Panc1 (cell line): ENCODE data around the gene MEA1. TPM values are rescaled to one million over a fixed set of nuclear protein-coding genes. Genes with fewer than 3 reads are reported as not detected.

Experiments
- ATAC-seq: fragments of 200-7000 bp; cut with Tn5 transposase; 2 replicates; pipeline ENCODE4 v1.9.1; 2020; ENCODE audit warnings: mild to moderate bottlenecking, moderate library complexity
- BruUV-seq: library from RNA; stranded (reverse); fragments of 400-500 nt; replicated peaks from 2 replicates; lab custom pipeline; 2021; lab: Mats Ljungman, UMichigan
- CTCF ChIA-PET: fragments of 300-600 bp; sonication (Branson Sonifier 250); formaldehyde crosslinking; loops from one replicate; lab custom pipeline; 2022; ENCODE audit warnings: antibody characterized with exemption; lab: Charles Lee
- POLR2A ChIA-PET: fragments of 300-600 bp; sonication (Branson Sonifier 250); formaldehyde crosslinking; loops from one replicate; lab custom pipeline; 2022; ENCODE audit warnings: antibody characterized with exemption; lab: Charles Lee
- DNase-seq: peaks from one replicate; pipeline ENCODE4 v3.0.0-alpha.2; 2010; ENCODE audit warnings: low read depth, low spot score
- H3K27ac ChIP-seq: 2 replicates; pipeline ENCODE4 v1.5.1; 2011; ENCODE audit warnings: mild to moderate bottlenecking, low read length, inconsistent platforms
- H3K27me3 ChIP-seq: fragments of 200-500 bp; sonication (Bioruptor generic); 2 replicates; pipeline ENCODE4 v1.6.0; 2014; ENCODE audit warnings: low read length, inconsistent platforms; ENCODE audit not compliant: control insufficient read depth, insufficient read depth
- H3K36me3 ChIP-seq: fragments of 200-500 bp; sonication (Bioruptor generic); 2 replicates; pipeline ENCODE4 v1.5.1; 2014; ENCODE audit warnings: inconsistent platforms, mild to moderate bottlenecking, low read length, moderate library complexity; ENCODE audit not compliant: control insufficient read depth, insufficient read depth
- H3K4me1 ChIP-seq: 2 replicates; pipeline ENCODE4 v1.5.1; 2011; ENCODE audit warnings: inconsistent platforms, mild to moderate bottlenecking, low read length, moderate library complexity; ENCODE audit not compliant: control insufficient read depth, insufficient read depth
- H3K4me3 ChIP-seq, 2 experiments: 2 replicates each; pipeline ENCODE4 v1.5.1; 2011 to 2012; ENCODE audit warnings: low read depth in 2 of 2, low read length in 2 of 2, mild to moderate bottlenecking in 2 of 2, inconsistent platforms in 1 of 2, moderate library complexity in 1 of 2
- H3K9me3 ChIP-seq: fragments of 200-500 bp; sonication (Bioruptor generic); 2 replicates; pipeline ENCODE4 v1.5.1; 2014; ENCODE audit warnings: low read depth, mild to moderate bottlenecking, inconsistent platforms, low read length, moderate library complexity; ENCODE audit not compliant: control insufficient read depth, insufficient read depth
- POLR2AphosphoS5 ChIP-seq: IDR thresholded peaks from 2 replicates; pipeline ENCODE4 v1.6.1; 2012; ENCODE audit warnings: mild to moderate bottlenecking, low read depth, low read length, moderate library complexity
- SIN3A ChIP-seq: IDR thresholded peaks from 2 replicates; pipeline ENCODE4 v1.6.1; 2012; ENCODE audit warnings: low read depth, mild to moderate bottlenecking, low read length, moderate library complexity, borderline replicate concordance; ENCODE audit not compliant: insufficient read depth
- TCF7L2 ChIP-seq: IDR thresholded peaks from 2 replicates; pipeline ENCODE4 v1.6.1; 2011; ENCODE audit warnings: mild to moderate bottlenecking, low read depth, low read length, inconsistent platforms
- in situ Hi-C: cut with HindIII; loops from 2 replicates; pipeline ENCODE4 v1.10.0; 2016; ENCODE audit warnings: low sequenced_read_pairs, low pct_unique_long_range_greater_than_20kb
- intact Hi-C: fragments of 100-400 bp; cut with micrococcal nuclease; formaldehyde crosslinking; loops from one replicate; pipeline ENCODE4 v1.10.0; 2022; ENCODE audit not compliant: unreplicated experiment
- total RNA-seq: library from RNA; stranded (reverse); gene quantifications from one replicate; pipeline ENCODE4 v1.2.1, GENCODE V29; 2021; ENCODE audit not compliant: unreplicated experiment
- TF ChIP-seq, protein P1 (sequence below), 2 experiments: IDR thresholded peaks; 2 replicates each; pipeline ENCODE4 v1.6.1; 2011 to 2012; ENCODE audit warnings: low read depth in 2 of 2, control low read depth in 1 of 2, low read length in 1 of 2, mild to moderate bottlenecking in 1 of 2, moderate library complexity in 1 of 2; ENCODE audit not compliant: insufficient read depth in 1 of 2
- TF ChIP-seq, protein P2 (sequence below): fragments of 450-650 bp; IDR thresholded peaks from 2 replicates; pipeline ENCODE4 v1.5.1; 2017; ENCODE audit warnings: mild to moderate bottlenecking

MEA1 gene
- total RNA-seq, 1 experiment from 2014 or later: 111 TPM

- Histone ChIP-seq H3K4me1 (no peaks in the 10 kb centered on the region), H3K36me3 (peaks cover 17% of the 10 kb centered on the region), H3K27me3 (no peaks in the 10 kb centered on the region), H3K4me3 (no peak overlapping the region), H3K9me3 (no peaks in the 10 kb centered on the region), H3K27ac (no peak overlapping the region)
- intact Hi-C loops: no loop called here
- ChIA-PET POLR2A (interaction anchor here (0.6 kb wide), 1 partner anchor 52 kb away, joined by 3 read pairs; no protein-coding TSS in a partner anchor), CTCF (no interaction called here)
- DNase-seq (no peak), ATAC-seq (no peak)
- in situ Hi-C loops: no loop called here
- TF ChIP-seq, protein P1, sequence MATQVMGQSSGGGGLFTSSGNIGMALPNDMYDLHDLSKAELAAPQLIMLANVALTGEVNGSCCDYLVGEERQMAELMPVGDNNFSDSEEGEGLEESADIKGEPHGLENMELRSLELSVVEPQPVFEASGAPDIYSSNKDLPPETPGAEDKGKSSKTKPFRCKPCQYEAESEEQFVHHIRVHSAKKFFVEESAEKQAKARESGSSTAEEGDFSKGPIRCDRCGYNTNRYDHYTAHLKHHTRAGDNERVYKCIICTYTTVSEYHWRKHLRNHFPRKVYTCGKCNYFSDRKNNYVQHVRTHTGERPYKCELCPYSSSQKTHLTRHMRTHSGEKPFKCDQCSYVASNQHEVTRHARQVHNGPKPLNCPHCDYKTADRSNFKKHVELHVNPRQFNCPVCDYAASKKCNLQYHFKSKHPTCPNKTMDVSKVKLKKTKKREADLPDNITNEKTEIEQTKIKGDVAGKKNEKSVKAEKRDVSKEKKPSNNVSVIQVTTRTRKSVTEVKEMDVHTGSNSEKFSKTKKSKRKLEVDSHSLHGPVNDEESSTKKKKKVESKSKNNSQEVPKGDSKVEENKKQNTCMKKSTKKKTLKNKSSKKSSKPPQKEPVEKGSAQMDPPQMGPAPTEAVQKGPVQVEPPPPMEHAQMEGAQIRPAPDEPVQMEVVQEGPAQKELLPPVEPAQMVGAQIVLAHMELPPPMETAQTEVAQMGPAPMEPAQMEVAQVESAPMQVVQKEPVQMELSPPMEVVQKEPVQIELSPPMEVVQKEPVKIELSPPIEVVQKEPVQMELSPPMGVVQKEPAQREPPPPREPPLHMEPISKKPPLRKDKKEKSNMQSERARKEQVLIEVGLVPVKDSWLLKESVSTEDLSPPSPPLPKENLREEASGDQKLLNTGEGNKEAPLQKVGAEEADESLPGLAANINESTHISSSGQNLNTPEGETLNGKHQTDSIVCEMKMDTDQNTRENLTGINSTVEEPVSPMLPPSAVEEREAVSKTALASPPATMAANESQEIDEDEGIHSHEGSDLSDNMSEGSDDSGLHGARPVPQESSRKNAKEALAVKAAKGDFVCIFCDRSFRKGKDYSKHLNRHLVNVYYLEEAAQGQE (IDR thresholded peaks at IDR 0.05; ENCODE audit: insufficient read depth in 1 of 2, low read depth in 2 of 2, low read length in 1 of 2): no peak
- no peak for TF ChIP-seq TCF7L2
- TF ChIP-seq, protein P2, sequence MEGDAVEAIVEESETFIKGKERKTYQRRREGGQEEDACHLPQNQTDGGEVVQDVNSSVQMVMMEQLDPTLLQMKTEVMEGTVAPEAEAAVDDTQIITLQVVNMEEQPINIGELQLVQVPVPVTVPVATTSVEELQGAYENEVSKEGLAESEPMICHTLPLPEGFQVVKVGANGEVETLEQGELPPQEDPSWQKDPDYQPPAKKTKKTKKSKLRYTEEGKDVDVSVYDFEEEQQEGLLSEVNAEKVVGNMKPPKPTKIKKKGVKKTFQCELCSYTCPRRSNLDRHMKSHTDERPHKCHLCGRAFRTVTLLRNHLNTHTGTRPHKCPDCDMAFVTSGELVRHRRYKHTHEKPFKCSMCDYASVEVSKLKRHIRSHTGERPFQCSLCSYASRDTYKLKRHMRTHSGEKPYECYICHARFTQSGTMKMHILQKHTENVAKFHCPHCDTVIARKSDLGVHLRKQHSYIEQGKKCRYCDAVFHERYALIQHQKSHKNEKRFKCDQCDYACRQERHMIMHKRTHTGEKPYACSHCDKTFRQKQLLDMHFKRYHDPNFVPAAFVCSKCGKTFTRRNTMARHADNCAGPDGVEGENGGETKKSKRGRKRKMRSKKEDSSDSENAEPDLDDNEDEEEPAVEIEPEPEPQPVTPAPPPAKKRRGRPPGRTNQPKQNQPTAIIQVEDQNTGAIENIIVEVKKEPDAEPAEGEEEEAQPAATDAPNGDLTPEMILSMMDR: no peak
- no peak for TF ChIP-seq POLR2AphosphoS5
- no peak for TF ChIP-seq SIN3A
- no TSS peak for BruUV-seq
These were observed 7.5 kb downstream of the MEA1 start for GRCh38 chr6:43006251-43006650.

- Histone ChIP-seq H3K36me3 (peaks cover 15% of the 10 kb centered on the region), H3K9me3 (no peaks in the 10 kb centered on the region), H3K27ac (no peak overlapping the region), H3K4me1 (no peaks in the 10 kb centered on the region), H3K27me3 (no peaks in the 10 kb centered on the region), H3K4me3 (no peak overlapping the region)
- ChIA-PET CTCF (no interaction called here), POLR2A (interaction anchor here (0.6 kb wide), 1 partner anchor 52 kb away, joined by 3 read pairs; no protein-coding TSS in a partner anchor)
- in situ Hi-C loops (no loop called here), intact Hi-C loops (no loop called here)
- no TSS peak for BruUV-seq
- TF ChIP-seq, protein P1 (IDR thresholded peaks at IDR 0.05; ENCODE audit: insufficient read depth in 1 of 2, low read depth in 2 of 2, low read length in 1 of 2): no peak
- no peak for TF ChIP-seq SIN3A
- TF ChIP-seq POLR2AphosphoS5: no peak
- no peak for TF ChIP-seq TCF7L2
- TF ChIP-seq, protein P2: no peak
- ATAC-seq: no peak
- no peak for DNase-seq
These were observed 7.9 kb downstream of the MEA1 start for GRCh38 chr6:43005844-43006243.
